ENCODE data around the gene EPB41L1. TPM values are rescaled to one million over a fixed set of nuclear protein-coding genes. Genes with fewer than 3 reads are reported as not detected.
A peak's percentile ranks its signal among the peaks of the same experiment; 100 is the strongest.

The EPB41L1 gene
- polyA plus RNA-seq = 27.5 TPM
- long read RNA-seq, donor 1 = 0 reads
- long read RNA-seq, donor 2 = 0 reads
- long read RNA-seq, donor 3 = 0 reads
- long read RNA-seq, donor 4 = 0 reads
- long read RNA-seq, donor 5 = 0 reads
- long read RNA-seq, donor 6 = 0 reads
- long read RNA-seq, donor 7, partial matches to known transcripts = 19 of 19 reads
- long read RNA-seq, donor 7, other reads (novel, unspliced or antisense) = 0 of 19 reads
- long read RNA-seq, donor 8 = 0 reads
- long read RNA-seq, donor 9 = 0 reads
- long read RNA-seq, donor 10 = 0 reads
- long read RNA-seq, donor 11 = 0 reads

GRCh38 chr20:36154700-36155628, at the start of gene EPB41L1:
Gene EPB41L1, plus strand, starts transcription at chr20:36154740. Its CDS starts 19,038 bp downstream, at chr20:36173778.
- H3K4me1 ChIP-seq (ENCODE audit: control insufficient read depth, insufficient read depth, low read length) = peaks cover 23% of the 10 kb centered on the region
- no peaks in the 10 kb centered on the region for H3K27me3 ChIP-seq (ENCODE audit: control insufficient read depth, insufficient read depth, low read length)
- H3K4me3 ChIP-seq (ENCODE audit: low read length) = peak within 1 kb of the TSS; percentile 57
- no peaks in the 10 kb centered on the region for H3K9me3 ChIP-seq (ENCODE audit: control insufficient read depth, low read depth, low read length)
- H3K36me3 ChIP-seq (ENCODE audit: control insufficient read depth, insufficient read depth, low read length) = no peaks in the 10 kb centered on the region
- H3K27ac ChIP-seq (ENCODE audit: low read length) = peak within 1 kb of the TSS; percentile 37
- no CpG with 5 or more reads among the region's 51 CpGs for WGBS (ENCODE audit: insufficient coverage, low lambda C conversion rate)
- no peak for DNase-seq

GRCh38 chr20:36104856-36105255, 49.7 kb upstream of the EPB41L1 start:
- Histone ChIP-seq H3K4me3 (ENCODE audit: low read length) (no peak overlapping the region), H3K36me3 (ENCODE audit: control insufficient read depth, insufficient read depth, low read length) (no peaks in the 10 kb centered on the region), H3K4me1 (ENCODE audit: control insufficient read depth, insufficient read depth, low read length) (peaks cover 58% of the 10 kb centered on the region), H3K27me3 (ENCODE audit: control insufficient read depth, insufficient read depth, low read length) (no peaks in the 10 kb centered on the region), H3K27ac (ENCODE audit: low read length) (peak overlapping the region; percentile 67), H3K9me3 (ENCODE audit: control insufficient read depth, low read depth, low read length) (no peaks in the 10 kb centered on the region)
- WGBS (ENCODE audit: insufficient coverage, low lambda C conversion rate) = no CpG with 5 or more reads among the region's 10 CpGs
- DNase-seq = no peak

GRCh38 chr20:36105711-36106226, 48.8 kb upstream of the EPB41L1 start:
- no peaks in the 10 kb centered on the region for H3K36me3 ChIP-seq (ENCODE audit: control insufficient read depth, insufficient read depth, low read length)
- peak overlapping the region; percentile 67 for H3K27ac ChIP-seq (ENCODE audit: low read length)
- peak; percentile 65 to 86 for DNase-seq
- H3K4me1 ChIP-seq (ENCODE audit: control insufficient read depth, insufficient read depth, low read length) = peaks cover 60% of the 10 kb centered on the region
- no peaks in the 10 kb centered on the region for H3K27me3 ChIP-seq (ENCODE audit: control insufficient read depth, insufficient read depth, low read length)
- no peak overlapping the region for H3K4me3 ChIP-seq (ENCODE audit: low read length)
- H3K9me3 ChIP-seq (ENCODE audit: control insufficient read depth, low read depth, low read length) = no peaks in the 10 kb centered on the region
- no CpG with 5 or more reads among the region's 1 CpG for WGBS (ENCODE audit: insufficient coverage, low lambda C conversion rate)

GRCh38 chr20:36106606-36107005, 47.9 kb upstream of the EPB41L1 start:
- Histone ChIP-seq H3K4me1 (ENCODE audit: control insufficient read depth, insufficient read depth, low read length) (peaks cover 62% of the 10 kb centered on the region), H3K27ac (ENCODE audit: low read length) (peak overlapping the region; percentile 67)
- DNase-seq = no peak

GRCh38 chr20:36107881-36108280, 46.7 kb upstream of the EPB41L1 start:
- WGBS (ENCODE audit: insufficient coverage, low lambda C conversion rate) = no CpG with 5 or more reads among the region's 1 CpG

More at GRCh38 chr20:36106606-36107005, 47.9 kb upstream of the EPB41L1 start:
- Histone ChIP-seq H3K4me3 (ENCODE audit: low read length) (no peak overlapping the region), H3K27me3 (ENCODE audit: control insufficient read depth, insufficient read depth, low read length) (no peaks in the 10 kb centered on the region), H3K9me3 (ENCODE audit: control insufficient read depth, low read depth, low read length) (no peaks in the 10 kb centered on the region), H3K36me3 (ENCODE audit: control insufficient read depth, insufficient read depth, low read length) (no peaks in the 10 kb centered on the region)
- WGBS (ENCODE audit: insufficient coverage, low lambda C conversion rate) = no CpG with 5 or more reads among the region's 5 CpGs

GRCh38 chr20:36109251-36109947, 45.1 kb upstream of the EPB41L1 start:
- no peak for DNase-seq
- no CpG with 5 or more reads among the region's 6 CpGs for WGBS (ENCODE audit: insufficient coverage, low lambda C conversion rate)
- Histone ChIP-seq H3K27me3 (ENCODE audit: control insufficient read depth, insufficient read depth, low read length) (no peaks in the 10 kb centered on the region), H3K36me3 (ENCODE audit: control insufficient read depth, insufficient read depth, low read length) (no peaks in the 10 kb centered on the region), H3K4me3 (ENCODE audit: low read length) (no peak overlapping the region), H3K27ac (ENCODE audit: low read length) (no peak overlapping the region), H3K9me3 (ENCODE audit: control insufficient read depth, low read depth, low read length) (no peaks in the 10 kb centered on the region), H3K4me1 (ENCODE audit: control insufficient read depth, insufficient read depth, low read length) (peaks cover 48% of the 10 kb centered on the region)

More at GRCh38 chr20:36107881-36108280, 46.7 kb upstream of the EPB41L1 start:
- Histone ChIP-seq H3K27ac (ENCODE audit: low read length) (no peak overlapping the region), H3K27me3 (ENCODE audit: control insufficient read depth, insufficient read depth, low read length) (no peaks in the 10 kb centered on the region), H3K4me1 (ENCODE audit: control insufficient read depth, insufficient read depth, low read length) (peaks cover 61% of the 10 kb centered on the region), H3K4me3 (ENCODE audit: low read length) (no peak overlapping the region), H3K36me3 (ENCODE audit: control insufficient read depth, insufficient read depth, low read length) (no peaks in the 10 kb centered on the region), H3K9me3 (ENCODE audit: control insufficient read depth, low read depth, low read length) (no peaks in the 10 kb centered on the region)
- DNase-seq = peak; percentile 46 to 70

GRCh38 chr20:36110994-36111393, 43.5 kb upstream of the EPB41L1 start:
- DNase-seq = no peak
- Histone ChIP-seq H3K27me3 (ENCODE audit: control insufficient read depth, insufficient read depth, low read length) (no peaks in the 10 kb centered on the region), H3K4me3 (ENCODE audit: low read length) (no peak overlapping the region), H3K36me3 (ENCODE audit: control insufficient read depth, insufficient read depth, low read length) (no peaks in the 10 kb centered on the region), H3K4me1 (ENCODE audit: control insufficient read depth, insufficient read depth, low read length) (peaks cover 32% of the 10 kb centered on the region), H3K27ac (ENCODE audit: low read length) (peak overlapping the region; percentile 9), H3K9me3 (ENCODE audit: control insufficient read depth, low read depth, low read length) (no peaks in the 10 kb centered on the region)

- no peak overlapping the region for H3K4me3 ChIP-seq (ENCODE audit: low read length)
- DNase-seq = peak; percentile 80 to 90
- H3K4me1 ChIP-seq (ENCODE audit: control insufficient read depth, insufficient read depth, low read length) = peaks cover 25% of the 10 kb centered on the region
- no peaks in the 10 kb centered on the region for H3K27me3 ChIP-seq (ENCODE audit: control insufficient read depth, insufficient read depth, low read length)
- 20% methylated on average over 1 of the region's 6 CpGs for WGBS (ENCODE audit: insufficient coverage, low lambda C conversion rate)
- no peaks in the 10 kb centered on the region for H3K9me3 ChIP-seq (ENCODE audit: control insufficient read depth, low read depth, low read length)
- peak overlapping the region; percentile 34 for H3K27ac ChIP-seq (ENCODE audit: low read length)
- no peaks in the 10 kb centered on the region for H3K36me3 ChIP-seq (ENCODE audit: control insufficient read depth, insufficient read depth, low read length)
Observed at GRCh38 chr20:36112112-36112511, 42.4 kb upstream of the EPB41L1 start.

- Histone ChIP-seq H3K36me3 (ENCODE audit: control insufficient read depth, insufficient read depth, low read length) (no peaks in the 10 kb centered on the region), H3K4me3 (ENCODE audit: low read length) (no peak overlapping the region), H3K4me1 (ENCODE audit: control insufficient read depth, insufficient read depth, low read length) (peaks cover 31% of the 10 kb centered on the region), H3K9me3 (ENCODE audit: control insufficient read depth, low read depth, low read length) (no peaks in the 10 kb centered on the region), H3K27me3 (ENCODE audit: control insufficient read depth, insufficient read depth, low read length) (no peaks in the 10 kb centered on the region), H3K27ac (ENCODE audit: low read length) (no peak overlapping the region)
- WGBS (ENCODE audit: insufficient coverage, low lambda C conversion rate) = no CpG with 5 or more reads among the region's 5 CpGs
- DNase-seq = no peak
Observed at GRCh38 chr20:36113036-36113435, 41.5 kb upstream of the EPB41L1 start.
